ENCODE results near the gene FILIP1. TPM values are rescaled to one million over a fixed set of nuclear protein-coding genes. Genes with fewer than 3 reads are reported as not detected.
A peak's percentile ranks its signal among the peaks of the same experiment; 100 is the strongest.

The FILIP1 gene
- total and polyA plus RNA-seq, 12 donors: 16.8 to 269 (median 181) TPM

DNA sequence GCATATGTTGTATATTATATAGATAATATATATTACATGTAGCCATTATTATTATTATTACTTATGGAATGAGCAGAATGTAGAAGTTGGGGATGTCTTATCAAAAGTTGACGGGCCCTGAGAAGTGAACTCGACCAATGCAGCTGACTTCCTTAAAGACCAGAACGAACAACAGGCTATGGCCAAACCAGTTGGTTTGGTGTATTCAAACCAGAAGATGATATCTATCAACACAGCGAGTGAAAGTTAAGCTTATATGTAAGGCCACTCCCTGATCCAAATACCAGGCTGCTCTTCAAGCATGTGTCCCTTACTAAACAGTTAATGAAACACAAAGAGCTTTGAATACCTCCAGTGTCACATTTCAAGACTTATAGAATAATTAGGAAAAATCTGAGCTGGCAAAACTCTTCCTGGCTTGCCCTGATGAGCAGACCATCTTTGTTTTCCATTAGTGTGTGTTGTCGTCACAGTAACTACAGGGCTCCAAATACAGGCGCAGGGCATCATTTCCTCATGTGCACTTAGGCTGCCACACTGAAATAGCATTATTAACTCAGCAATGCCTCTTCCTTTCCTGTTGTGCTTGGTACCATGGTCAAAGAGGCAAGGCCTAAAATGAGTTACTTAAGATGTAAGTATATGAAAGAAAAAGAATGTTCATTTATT is 6.6 kb downstream of the FILIP1 start:
- Histone ChIP-seq H3K36me3 (peaks cover 0 to 6% (median 0%) of the 10 kb centered on the region in 9 donors), H3K9me3 (no peaks in the 10 kb centered on the region), H3K27ac (peak overlapping the region in 8 of 10 donors; percentile 71 to 95 (median 90)), H3K4me1 (peaks cover 0 to 82% (median 60%) of the 10 kb centered on the region in 9 donors), H3K27me3 (no peaks in the 10 kb centered on the region), H3K4me3 (peak overlapping the region in 1 of 10 donors; percentile 55)
- WGBS, 2 donors: 56 to 61% methylated on average over 6 of the region's 6 CpGs
- intact Hi-C loops (cut with DNase I): loop anchor here in 3 of 10 donors (5.0 to 10.0 kb wide), 3 partner anchors 50 to 65 kb away; no protein-coding TSS in a partner anchor
- DNase-seq (no peak), ATAC-seq (peak in 7 of 8 donors; percentile 32 to 75 (median 47))
- TF ChIP-seq, protein P1, sequence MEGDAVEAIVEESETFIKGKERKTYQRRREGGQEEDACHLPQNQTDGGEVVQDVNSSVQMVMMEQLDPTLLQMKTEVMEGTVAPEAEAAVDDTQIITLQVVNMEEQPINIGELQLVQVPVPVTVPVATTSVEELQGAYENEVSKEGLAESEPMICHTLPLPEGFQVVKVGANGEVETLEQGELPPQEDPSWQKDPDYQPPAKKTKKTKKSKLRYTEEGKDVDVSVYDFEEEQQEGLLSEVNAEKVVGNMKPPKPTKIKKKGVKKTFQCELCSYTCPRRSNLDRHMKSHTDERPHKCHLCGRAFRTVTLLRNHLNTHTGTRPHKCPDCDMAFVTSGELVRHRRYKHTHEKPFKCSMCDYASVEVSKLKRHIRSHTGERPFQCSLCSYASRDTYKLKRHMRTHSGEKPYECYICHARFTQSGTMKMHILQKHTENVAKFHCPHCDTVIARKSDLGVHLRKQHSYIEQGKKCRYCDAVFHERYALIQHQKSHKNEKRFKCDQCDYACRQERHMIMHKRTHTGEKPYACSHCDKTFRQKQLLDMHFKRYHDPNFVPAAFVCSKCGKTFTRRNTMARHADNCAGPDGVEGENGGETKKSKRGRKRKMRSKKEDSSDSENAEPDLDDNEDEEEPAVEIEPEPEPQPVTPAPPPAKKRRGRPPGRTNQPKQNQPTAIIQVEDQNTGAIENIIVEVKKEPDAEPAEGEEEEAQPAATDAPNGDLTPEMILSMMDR (IDR thresholded peaks at IDR 0.05): no peak

DNA sequence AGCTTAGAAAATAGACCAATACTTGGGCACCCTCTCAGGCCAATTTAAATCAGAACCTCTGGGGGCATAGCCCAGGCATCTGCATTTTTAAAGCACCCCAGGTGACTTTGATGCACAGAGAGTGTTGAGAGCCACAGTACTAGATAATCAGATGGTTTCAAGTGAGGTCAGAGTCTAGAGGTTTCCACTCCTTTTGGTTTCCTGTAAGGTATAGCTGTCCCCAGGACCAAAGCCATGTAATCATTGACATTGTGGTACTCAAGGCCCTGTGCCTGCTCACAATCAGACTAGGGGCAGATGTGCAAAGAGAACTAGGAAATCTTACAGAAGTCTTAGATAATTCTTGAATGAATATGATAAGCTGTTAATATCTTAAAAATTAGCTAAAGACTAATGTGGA is 9.1 kb downstream of the FILIP1 start:
- peaks cover 0 to 6% (median 0%) of the 10 kb centered on the region in 9 donors for H3K36me3 ChIP-seq
- no peak overlapping the region for H3K4me3 ChIP-seq
- TF ChIP-seq, protein P1 (IDR thresholded peaks at IDR 0.05): no peak
- H3K27ac ChIP-seq: peak overlapping the region in 3 of 10 donors; percentile 9 to 69 (median 21)
- DNase-seq (no peak), ATAC-seq (no peak)
- H3K9me3 ChIP-seq: no peaks in the 10 kb centered on the region
- intact Hi-C loops (cut with DNase I): loop anchor here in 1 of 10 donors (10.0 kb wide), 1 partner anchor 50 kb away; no protein-coding TSS in a partner anchor
- H3K4me1 ChIP-seq: peaks cover 2 to 96% (median 79%) of the 10 kb centered on the region in 9 donors
- H3K27me3 ChIP-seq: no peaks in the 10 kb centered on the region

DNA sequence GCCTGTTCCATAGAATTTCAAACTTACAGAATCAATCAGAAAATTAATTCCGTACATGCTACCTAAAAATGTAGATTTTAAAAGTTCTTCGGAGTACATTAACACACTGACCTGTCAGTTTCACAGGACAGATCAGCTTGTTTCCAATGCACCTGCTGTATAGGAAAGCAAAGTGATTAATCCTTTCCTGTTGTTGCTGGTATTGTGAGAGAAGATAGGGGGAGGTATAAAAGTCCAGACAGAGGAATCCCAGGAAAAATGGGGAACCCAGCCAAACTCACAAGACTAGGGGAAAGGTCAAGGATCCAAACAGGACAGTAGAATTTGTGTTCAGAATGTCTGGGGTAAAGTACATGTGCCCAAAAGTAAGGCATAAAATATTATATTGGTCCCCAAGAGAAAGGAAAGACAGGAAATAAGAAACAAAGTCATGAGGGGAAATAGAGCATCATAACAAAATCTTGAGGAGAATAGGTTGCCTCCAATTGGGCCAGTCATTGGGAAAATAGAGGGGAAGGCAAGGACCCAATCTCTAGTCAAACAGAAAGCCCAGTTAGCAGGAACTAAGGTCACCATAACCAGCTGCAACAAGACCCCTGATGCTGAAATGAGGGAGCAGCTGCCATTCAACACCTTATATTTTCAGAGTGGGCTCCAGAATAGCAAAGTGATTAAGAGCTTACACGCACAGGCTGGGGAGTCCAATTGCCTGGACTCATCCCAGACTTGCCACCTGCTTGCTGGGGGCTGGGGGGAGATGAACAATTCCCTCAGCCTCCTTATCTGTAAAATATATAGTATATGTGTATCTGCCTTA is 10.3 kb downstream of the FILIP1 start:
- H3K4me1 ChIP-seq: peaks cover 5 to 96% (median 78%) of the 10 kb centered on the region in 9 donors
- WGBS, 2 donors: 59 to 75% methylated on average over 3 of the region's 3 CpGs

More for the DNA sequence above, 10.3 kb downstream of the FILIP1 start:
- Histone ChIP-seq H3K9me3 (no peaks in the 10 kb centered on the region), H3K27ac (peak overlapping the region in 6 of 10 donors; percentile 41 to 76 (median 59)), H3K36me3 (peaks cover 0 to 6% (median 0%) of the 10 kb centered on the region in 9 donors), H3K4me3 (no peak overlapping the region), H3K27me3 (no peaks in the 10 kb centered on the region)
- ATAC-seq (no peak), DNase-seq (no peak)
- TF ChIP-seq, protein P1 (IDR thresholded peaks at IDR 0.05): peak in 2 of 9 donors; percentile 14 to 18
- intact Hi-C loops (cut with DNase I): loop anchor here in 1 of 10 donors (10.0 kb wide), 1 partner anchor 49 kb away; no protein-coding TSS in a partner anchor

Data from heart right ventricle (tissue), 16 donors.